NCI-H2107 treated with DMSO at 0.1 percent for 48 hours (cell line): Measurements from ENCODE around the gene HABP2.

Experiments used
- DNase-seq: peaks from one replicate; lab custom pipeline; 2025; ENCODE audit not compliant: unreplicated experiment; lab: John Stamatoyannopoulos, UW

HABP2 gene

GRCh38 chr10:113525713-113526112 is 27.1 kb upstream of the HABP2 start:
- DNase-seq: no peak

- no peak for DNase-seq
Measured at GRCh38 chr10:113527211-113527906, 25.5 kb upstream of the HABP2 start.

- DNase-seq: no peak
Measured at GRCh38 chr10:113528876-113529275, 24.0 kb upstream of the HABP2 start.

- DNase-seq: no peak
Measured at GRCh38 chr10:113529575-113529974, 23.3 kb upstream of the HABP2 start.

GRCh38 chr10:113530476-113530875 is 22.4 kb upstream of the HABP2 start:
- no peak for DNase-seq

- DNase-seq: no peak
Measured at GRCh38 chr10:113532724-113533123, 20.1 kb upstream of the HABP2 start.

GRCh38 chr10:113533801-113534200 is 19.1 kb upstream of the HABP2 start:
- DNase-seq: no peak

GRCh38 chr10:113534423-113534822 is 18.4 kb upstream of the HABP2 start:
- DNase-seq: no peak

GRCh38 chr10:113537672-113538071 is 15.2 kb upstream of the HABP2 start:
- no peak for DNase-seq

- DNase-seq: no peak
Measured at GRCh38 chr10:113538151-113538550, 14.7 kb upstream of the HABP2 start.

GRCh38 chr10:113539789-113540188 is 13.1 kb upstream of the HABP2 start:
- DNase-seq: no peak

- no peak for DNase-seq
Measured at GRCh38 chr10:113540845-113541548, 11.9 kb upstream of the HABP2 start.

GRCh38 chr10:113541549-113541927 is 11.3 kb upstream of the HABP2 start:
- no peak for DNase-seq

- no peak for DNase-seq
Measured at GRCh38 chr10:113543107-113543955, 9.5 kb upstream of the HABP2 start.

GRCh38 chr10:113544392-113544791 is 8.5 kb upstream of the HABP2 start:
- DNase-seq: no peak

GRCh38 chr10:113547426-113547825 is 5.4 kb upstream of the HABP2 start:
- DNase-seq: no peak

GRCh38 chr10:113549856-113550255 is 3.0 kb upstream of the HABP2 start:
- no peak for DNase-seq

GRCh38 chr10:113550365-113550764 is 2.5 kb upstream of the HABP2 start:
- DNase-seq: no peak

GRCh38 chr10:113552014-113552413 is 839 bp upstream of the HABP2 start:
- DNase-seq: no peak

- no peak for DNase-seq
Measured at GRCh38 chr10:113553149-113553548, 296 bp downstream of the HABP2 start.

GRCh38 chr10:113554214-113554613 is 1.4 kb downstream of the HABP2 start:
- DNase-seq: no peak

- no peak for DNase-seq
Measured at GRCh38 chr10:113555245-113555644, 2.4 kb downstream of the HABP2 start.
